A673 (cell line): Measurements from ENCODE around the gene SRD5A1.

Experiments
- EZH2 ChIP-seq: fragments of 200-600 bp; sonication (generic); IDR thresholded peaks from 2 replicates; pipeline ENCODE4 v1.6.1; 2017; ENCODE audit warnings: borderline replicate concordance, low read depth, mild to moderate bottlenecking, mixed read lengths, antibody characterized with exemption, low read length; ENCODE audit not compliant: poor library complexity, severe bottlenecking
- TF ChIP-seq, protein P1 (sequence below): fragments of 300-800, 200-600 bp; sonication (generic); conservative IDR thresholded peaks from 2 replicates; pipeline ENCODE4 v1.5.1; 2017; ENCODE audit warnings: low read depth, mild to moderate bottlenecking, antibody characterized with exemption, low read length, moderate library complexity, mixed read lengths

DNA sequence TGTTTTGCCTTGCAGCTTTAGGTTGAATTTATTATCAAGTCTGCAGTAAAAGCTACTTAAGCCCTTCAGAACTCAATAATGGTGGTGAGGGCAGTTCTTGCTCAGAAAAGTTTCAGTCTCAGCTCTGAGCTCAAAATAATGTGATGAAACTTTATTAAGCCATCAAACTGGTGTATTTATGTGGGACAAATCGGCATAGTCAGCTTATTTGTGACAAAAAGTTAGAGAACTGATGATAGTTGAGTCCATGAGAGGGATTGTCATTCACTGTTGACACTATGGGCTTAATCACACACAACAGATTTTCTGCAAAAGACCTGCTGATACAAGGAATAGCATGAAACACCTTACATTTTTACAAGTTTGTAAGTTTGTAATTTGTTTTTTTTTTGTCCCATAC, 9.4 kb downstream of the SRD5A1 start:
- TF ChIP-seq, protein P1, sequence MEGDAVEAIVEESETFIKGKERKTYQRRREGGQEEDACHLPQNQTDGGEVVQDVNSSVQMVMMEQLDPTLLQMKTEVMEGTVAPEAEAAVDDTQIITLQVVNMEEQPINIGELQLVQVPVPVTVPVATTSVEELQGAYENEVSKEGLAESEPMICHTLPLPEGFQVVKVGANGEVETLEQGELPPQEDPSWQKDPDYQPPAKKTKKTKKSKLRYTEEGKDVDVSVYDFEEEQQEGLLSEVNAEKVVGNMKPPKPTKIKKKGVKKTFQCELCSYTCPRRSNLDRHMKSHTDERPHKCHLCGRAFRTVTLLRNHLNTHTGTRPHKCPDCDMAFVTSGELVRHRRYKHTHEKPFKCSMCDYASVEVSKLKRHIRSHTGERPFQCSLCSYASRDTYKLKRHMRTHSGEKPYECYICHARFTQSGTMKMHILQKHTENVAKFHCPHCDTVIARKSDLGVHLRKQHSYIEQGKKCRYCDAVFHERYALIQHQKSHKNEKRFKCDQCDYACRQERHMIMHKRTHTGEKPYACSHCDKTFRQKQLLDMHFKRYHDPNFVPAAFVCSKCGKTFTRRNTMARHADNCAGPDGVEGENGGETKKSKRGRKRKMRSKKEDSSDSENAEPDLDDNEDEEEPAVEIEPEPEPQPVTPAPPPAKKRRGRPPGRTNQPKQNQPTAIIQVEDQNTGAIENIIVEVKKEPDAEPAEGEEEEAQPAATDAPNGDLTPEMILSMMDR, result no peak
- no peak for TF ChIP-seq EZH2
